GM19324 (cell line): ENCODE results near the gene IQGAP2.

Experiments used
- ATAC-seq: cut with Tn5 transposase; IDR thresholded peaks from one replicate; pipeline ENCODE4 v1.9.1; 2021; ENCODE audit warnings: mild to moderate bottlenecking, moderate library complexity; ENCODE audit not compliant: unreplicated experiment, low FRiP score

IQGAP2 gene

DNA sequence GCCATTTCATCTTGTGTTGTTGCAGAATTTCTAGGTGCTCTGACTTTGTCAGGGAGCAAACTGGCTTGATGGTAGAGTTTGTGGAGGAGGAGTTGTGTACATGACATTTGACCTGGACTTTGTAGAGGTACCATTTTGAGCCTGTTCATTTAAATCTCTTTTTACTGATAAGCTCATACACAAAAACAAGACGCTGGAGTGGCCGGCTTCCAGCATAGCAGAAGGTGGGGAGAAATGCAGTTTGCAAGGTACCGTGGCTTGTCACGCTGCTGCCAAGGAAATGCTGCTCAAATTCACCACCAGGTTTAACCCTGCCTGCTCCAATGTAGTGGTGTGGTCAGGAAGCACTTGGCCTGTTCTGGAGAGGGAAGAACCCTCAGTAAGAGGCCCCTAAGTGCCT lies 18.9 kb upstream of the IQGAP2 start:
- no peak for ATAC-seq

- ATAC-seq = no peak
These were observed 18.4 kb upstream of the IQGAP2 start for GRCh38 chr5:76384705-76385104.

- no peak for ATAC-seq
These were observed 17.5 kb upstream of the IQGAP2 start for GRCh38 chr5:76385540-76385939.

DNA sequence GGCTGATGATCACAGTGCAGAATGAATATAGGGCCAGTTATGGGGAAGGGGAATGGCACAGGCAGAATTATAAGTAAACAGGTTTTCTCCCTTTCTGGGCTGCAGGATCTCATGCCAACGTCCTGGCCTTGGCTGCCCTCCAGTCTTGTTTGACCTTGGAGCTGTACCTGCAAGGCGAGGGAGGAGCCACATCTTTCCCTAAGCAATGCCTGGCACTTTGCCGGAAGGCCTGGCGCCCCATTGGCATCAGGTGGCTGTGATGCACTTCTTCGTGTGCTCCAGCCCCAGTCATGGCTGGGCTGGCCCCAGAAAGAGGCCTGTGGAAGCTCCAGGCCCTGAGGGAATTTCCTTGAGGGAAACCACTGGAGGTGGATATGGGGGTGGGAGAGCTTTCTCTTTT lies 16.7 kb upstream of the IQGAP2 start:
- ATAC-seq = no peak

- no peak for ATAC-seq
These were observed 14.8 kb upstream of the IQGAP2 start for GRCh38 chr5:76388236-76388635.

DNA sequence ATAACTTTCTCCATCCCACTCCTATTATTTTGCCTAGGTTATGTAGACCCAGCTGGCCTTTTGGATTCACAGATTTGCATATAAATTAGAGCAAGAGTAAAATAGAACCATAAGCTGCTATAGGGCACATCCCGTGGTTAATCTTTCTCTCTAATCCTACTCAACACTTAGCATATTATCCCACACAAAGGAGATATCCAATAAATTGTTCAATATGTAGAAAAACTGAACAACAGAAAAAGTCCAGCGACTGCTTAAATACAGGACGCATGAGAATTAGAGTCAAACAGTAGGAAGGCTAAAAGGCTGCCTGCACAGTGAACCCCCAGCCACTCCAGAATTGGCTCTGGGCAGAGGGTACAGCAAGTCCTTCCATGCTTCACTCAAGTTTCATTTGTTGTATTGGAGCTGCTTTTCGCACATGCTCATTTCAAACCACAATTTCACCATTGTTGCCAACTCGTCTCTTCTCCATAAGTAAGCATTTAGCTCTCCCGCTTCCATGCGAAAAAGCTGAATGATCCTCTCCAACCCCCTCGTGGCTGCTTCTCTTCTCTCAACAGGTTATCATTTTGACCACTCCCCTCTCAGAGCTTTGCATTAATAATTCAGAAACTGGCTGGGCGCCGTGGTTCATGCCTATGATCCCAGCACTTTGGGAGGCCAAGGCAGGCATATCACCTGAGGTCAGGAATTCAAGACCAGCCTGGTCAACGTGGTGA lies 14.1 kb upstream of the IQGAP2 start:
- no peak for ATAC-seq

GRCh38 chr5:76389513-76390154 lies 13.5 kb upstream of the IQGAP2 start:
- ATAC-seq = no peak

- no peak for ATAC-seq
These were observed 12.1 kb upstream of the IQGAP2 start for GRCh38 chr5:76391014-76391413.

DNA sequence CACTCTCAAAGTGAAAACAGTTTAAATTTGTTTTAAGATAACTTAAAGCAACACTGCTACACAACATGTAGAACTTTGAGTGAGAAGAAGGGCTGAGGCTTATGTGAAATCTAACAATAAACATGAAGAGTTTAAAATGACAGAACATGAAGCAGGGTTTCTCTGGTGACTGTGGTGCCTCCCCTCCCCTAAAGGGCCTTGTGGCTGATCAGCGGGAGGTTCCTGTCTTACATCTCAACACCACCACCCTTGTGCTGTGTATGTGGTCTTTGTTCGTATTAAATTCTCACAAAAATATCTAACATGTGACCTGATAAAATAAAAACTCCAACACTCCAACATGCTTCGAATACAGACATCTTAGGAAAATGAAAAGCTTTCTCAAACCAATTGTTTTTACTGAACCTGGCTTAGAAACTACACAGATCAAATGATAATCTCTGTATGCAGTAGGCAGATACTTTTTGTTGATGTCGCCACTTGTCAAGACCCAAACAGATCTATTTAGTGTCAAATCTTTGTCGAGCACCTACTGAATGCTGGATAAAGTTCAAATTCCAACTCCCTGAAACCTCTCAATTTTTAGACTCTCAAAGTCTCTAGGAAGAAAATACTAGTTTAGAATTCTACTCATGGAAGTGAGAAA lies 9.9 kb upstream of the IQGAP2 start:
- no peak for ATAC-seq

DNA sequence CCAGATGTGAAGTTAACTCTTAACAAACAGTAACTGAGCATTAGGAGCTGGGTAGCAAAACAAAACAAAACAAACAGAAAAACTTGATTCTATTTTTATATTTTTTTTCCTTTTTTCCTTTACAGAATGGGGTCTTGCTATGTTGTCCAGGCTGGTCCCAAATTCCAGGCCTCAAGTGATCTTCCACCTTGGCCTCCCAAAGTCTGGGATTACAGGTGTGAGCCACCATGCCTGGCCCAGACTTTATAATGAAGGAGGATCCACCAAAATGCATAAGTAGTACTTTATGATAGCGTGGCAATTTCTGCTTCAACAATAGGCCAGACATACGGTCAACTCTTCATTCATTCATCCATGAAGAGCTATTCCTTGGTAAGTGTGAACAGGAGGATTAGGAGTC lies 5.9 kb upstream of the IQGAP2 start:
- no peak for ATAC-seq

DNA sequence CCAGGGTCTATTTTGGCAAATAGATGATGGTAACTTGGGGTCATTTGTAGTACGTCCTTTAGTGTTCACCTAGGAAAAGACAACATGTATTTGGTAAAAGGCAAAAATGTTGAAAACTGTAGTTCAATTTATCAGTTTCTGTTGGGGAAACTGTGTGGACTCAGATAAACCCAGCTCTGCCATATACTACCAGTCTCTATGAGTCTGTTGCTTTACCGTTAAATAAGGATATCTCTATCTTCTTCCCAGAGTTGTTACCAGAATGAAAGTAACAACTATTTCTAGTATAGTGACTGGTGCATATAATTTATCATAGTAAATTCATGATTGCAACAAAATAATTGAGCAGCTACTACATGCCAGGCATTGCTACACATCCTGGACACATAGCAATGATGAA lies 3.8 kb upstream of the IQGAP2 start:
- ATAC-seq = no peak

DNA sequence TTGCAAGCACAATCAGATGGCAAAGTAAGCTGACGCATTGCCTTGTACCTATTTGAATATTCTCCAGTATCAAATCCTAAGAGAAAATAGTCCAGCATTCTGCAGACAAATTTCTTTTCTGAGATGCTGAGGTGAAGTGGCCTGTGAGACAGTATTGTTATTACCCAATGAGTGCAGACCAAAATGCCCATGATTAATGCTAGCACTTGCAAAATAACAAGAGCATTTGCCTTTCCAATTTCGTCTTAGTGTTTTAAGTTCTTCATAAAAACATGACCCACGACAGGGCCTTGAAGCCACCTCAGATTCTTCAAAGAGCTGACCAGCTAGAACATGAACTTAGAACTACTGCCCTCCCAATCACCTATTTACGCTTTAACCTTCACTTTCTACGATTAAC lies 2.6 kb upstream of the IQGAP2 start:
- ATAC-seq = no peak

- ATAC-seq = peak; percentile 30
These were observed 1.3 kb upstream of the IQGAP2 start for GRCh38 chr5:76401801-76402250.

- peak; percentile 40 for ATAC-seq
These were observed 717 bp upstream of the IQGAP2 start for GRCh38 chr5:76402251-76402885.

DNA sequence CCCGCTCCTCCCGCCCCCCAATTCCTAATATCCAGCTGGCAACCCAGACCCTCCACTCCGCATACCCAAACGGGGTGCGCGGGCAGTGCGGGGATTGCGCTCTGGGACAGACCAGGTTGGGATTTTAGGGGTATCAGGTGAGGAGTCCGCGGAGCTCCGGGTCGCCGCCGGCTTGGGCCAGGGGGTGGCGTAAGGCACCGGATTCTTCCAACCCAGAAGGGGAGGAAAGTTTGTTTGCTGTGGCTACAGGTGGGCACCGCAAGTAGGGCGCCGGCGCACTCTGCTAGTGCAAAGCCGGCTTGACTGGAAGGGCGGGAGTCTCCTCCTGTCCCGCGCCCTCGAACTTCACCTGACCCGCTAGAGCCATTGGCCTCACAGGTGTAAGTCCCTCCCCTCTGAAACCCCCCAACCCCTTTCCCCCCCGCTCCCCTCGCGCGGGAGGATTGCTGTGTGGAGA lies 709 bp downstream of the IQGAP2 start:
- peak; percentile 18 for ATAC-seq

- no peak for ATAC-seq
These were observed 1.4 kb downstream of the IQGAP2 start for GRCh38 chr5:76404223-76405211.

DNA sequence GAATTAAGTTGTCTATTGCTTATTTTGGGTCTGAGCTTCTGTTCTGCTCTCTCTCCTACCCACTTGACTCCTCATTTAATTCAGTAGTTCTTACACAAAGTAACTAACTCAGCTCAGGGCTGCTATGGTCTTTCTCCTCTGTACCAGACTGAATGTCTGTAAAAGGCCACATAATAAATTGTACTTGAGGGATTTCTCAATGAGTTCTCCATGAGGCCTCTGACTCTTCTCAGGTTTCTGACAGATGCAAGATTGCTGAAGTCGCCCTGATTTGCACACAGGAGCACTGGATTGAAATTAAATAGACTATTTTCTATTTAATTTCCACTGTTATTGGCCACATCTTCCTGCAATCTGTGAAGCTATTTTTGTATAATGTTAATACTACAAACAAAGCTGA lies 2.9 kb downstream of the IQGAP2 start:
- no peak for ATAC-seq

DNA sequence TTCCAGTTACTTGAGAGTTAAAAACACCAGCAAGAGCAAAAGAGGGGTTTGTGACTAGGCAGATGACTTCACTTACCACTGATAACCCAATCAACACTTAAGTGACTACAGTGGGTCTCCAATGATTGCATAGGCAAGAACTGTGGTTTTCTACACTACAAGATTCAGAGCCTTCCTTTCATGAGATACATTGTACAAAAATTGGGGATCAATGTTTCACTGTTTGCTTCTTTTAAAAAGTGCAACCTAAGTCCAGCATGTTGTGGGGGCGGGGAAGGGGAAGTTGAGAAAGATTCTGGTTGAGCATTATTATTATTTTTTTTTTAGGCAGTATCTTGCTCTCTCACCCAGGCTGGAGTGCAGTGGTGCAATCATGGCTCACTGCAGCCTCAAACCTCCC lies 3.6 kb downstream of the IQGAP2 start:
- no peak for ATAC-seq

- no peak for ATAC-seq
These were observed 5.1 kb downstream of the IQGAP2 start for GRCh38 chr5:76408104-76408654.

GRCh38 chr5:76412511-76412910 lies 9.4 kb downstream of the IQGAP2 start:
- ATAC-seq = no peak
